Measurements from ENCODE around the gene GPR176. TPM values are rescaled to one million over a fixed set of nuclear protein-coding genes. Genes with fewer than 3 reads are reported as not detected.

The GPR176 gene
- total and polyA plus RNA-seq, 2 donors from 2014 or later: 2.9 to 7.6 TPM

GRCh38 chr15:39792025-39792843 lies 127.8 kb downstream of the GPR176 start:
- Histone ChIP-seq H3K27me3 (ENCODE audit: control insufficient read depth, insufficient read depth, low read length) (no peaks in the 10 kb centered on the region), H3K4me1 (ENCODE audit: control insufficient read depth in 2 of 3, insufficient read depth in 2 of 3, low read depth in 1 of 3, low read length in 3 of 3) (no peaks in the 10 kb centered on the region), H3K9ac (ENCODE audit: low read length in 3 of 3) (no peak overlapping the region), H3K9me3 (ENCODE audit: control insufficient read depth in 2 of 3, insufficient read depth in 1 of 3, low read length in 3 of 3) (no peaks in the 10 kb centered on the region), H3K36me3 (ENCODE audit: control insufficient read depth in 2 of 3, insufficient read depth in 3 of 3, low read length in 3 of 3) (no peaks in the 10 kb centered on the region), H3K27ac (ENCODE audit: low read depth in 2 of 2, low read length in 2 of 2) (no peak overlapping the region), H3K4me3 (ENCODE audit: low read length in 3 of 3) (no peak overlapping the region)
- DNase-seq: no peak
- intact Hi-C loops (cut with DNase I): no loop called here
- FAIRE-seq: no peak
- TF ChIP-seq CTCF (IDR thresholded peaks at IDR 0.05; ENCODE audit: borderline replicate concordance, extremely low read depth, insufficient read depth): no peak

- Histone ChIP-seq H3K27me3 (ENCODE audit: control insufficient read depth, insufficient read depth, low read length) (no peaks in the 10 kb centered on the region), H3K27ac (ENCODE audit: low read depth in 2 of 2, low read length in 2 of 2) (no peak overlapping the region), H3K9me3 (ENCODE audit: control insufficient read depth in 2 of 3, insufficient read depth in 1 of 3, low read length in 3 of 3) (no peaks in the 10 kb centered on the region), H3K9ac (ENCODE audit: low read length in 3 of 3) (no peak overlapping the region), H3K4me3 (ENCODE audit: low read length in 3 of 3) (no peak overlapping the region), H3K36me3 (ENCODE audit: control insufficient read depth in 2 of 3, insufficient read depth in 3 of 3, low read length in 3 of 3) (no peaks in the 10 kb centered on the region), H3K4me1 (ENCODE audit: control insufficient read depth in 2 of 3, insufficient read depth in 2 of 3, low read depth in 1 of 3, low read length in 3 of 3) (peaks cover 0 to 8% (median 0%) of the 10 kb centered on the region in 3 donors)
- intact Hi-C loops (cut with DNase I): no loop called here
- TF ChIP-seq CTCF (IDR thresholded peaks at IDR 0.05; ENCODE audit: borderline replicate concordance, extremely low read depth, insufficient read depth): no peak
- no peak for FAIRE-seq
- no peak for DNase-seq
Observed at GRCh38 chr15:39789736-39790135, 130.3 kb downstream of the GPR176 start.

GRCh38 chr15:39788800-39789565 lies 131.1 kb downstream of the GPR176 start:
- no peak for DNase-seq
- intact Hi-C loops (cut with DNase I): no loop called here

More at GRCh38 chr15:39788800-39789565, 131.1 kb downstream of the GPR176 start:
- peaks cover 0 to 8% (median 0%) of the 10 kb centered on the region in 3 donors for H3K4me1 ChIP-seq (ENCODE audit: control insufficient read depth in 2 of 3, insufficient read depth in 2 of 3, low read depth in 1 of 3, low read length in 3 of 3)
- no peak for FAIRE-seq
- H3K4me3 ChIP-seq (ENCODE audit: low read length in 3 of 3): no peak overlapping the region
- no peaks in the 10 kb centered on the region for H3K36me3 ChIP-seq (ENCODE audit: control insufficient read depth in 2 of 3, insufficient read depth in 3 of 3, low read length in 3 of 3)
- H3K27ac ChIP-seq (ENCODE audit: low read depth in 2 of 2, low read length in 2 of 2): no peak overlapping the region
- no peaks in the 10 kb centered on the region for H3K27me3 ChIP-seq (ENCODE audit: control insufficient read depth, insufficient read depth, low read length)
- H3K9ac ChIP-seq (ENCODE audit: low read length in 3 of 3): no peak overlapping the region
- TF ChIP-seq CTCF (IDR thresholded peaks at IDR 0.05; ENCODE audit: borderline replicate concordance, extremely low read depth, insufficient read depth): no peak
- no peaks in the 10 kb centered on the region for H3K9me3 ChIP-seq (ENCODE audit: control insufficient read depth in 2 of 3, insufficient read depth in 1 of 3, low read length in 3 of 3)

Measured in kidney (tissue), 14 donors.